Muscle layer of duodenum (tissue), 2 donors: ENCODE results near the gene SAP25.

Experiments
- H3K27ac ChIP-seq: one replicate; pipeline ENCODE4 v1.7.0; 2013; ENCODE audit warnings: mild to moderate bottlenecking, low read length
- H3K27me3 ChIP-seq: one replicate; pipeline ENCODE4 v1.7.0; 2013; ENCODE audit warnings: low read depth, mild to moderate bottlenecking, control low read depth, low read length
- H3K36me3 ChIP-seq, 2 donors: one replicate each; pipeline ENCODE4 v1.7.0; 2013; ENCODE audit warnings: low read length in 2 of 2, control low read depth in 1 of 2, mild to moderate bottlenecking in 1 of 2; ENCODE audit not compliant: insufficient read depth in 2 of 2, control insufficient read depth in 1 of 2
- H3K4me1 ChIP-seq, 2 donors: one replicate each; pipeline ENCODE4 v1.7.0; 2013; ENCODE audit warnings: low read length in 2 of 2, mild to moderate bottlenecking in 2 of 2, control low read depth in 1 of 2, moderate library complexity in 1 of 2; ENCODE audit not compliant: insufficient read depth in 2 of 2, control insufficient read depth in 1 of 2
- H3K4me3 ChIP-seq, 2 donors: one replicate each; pipeline ENCODE4 v1.7.0; 2013; ENCODE audit warnings: low read length in 2 of 2, low read depth in 1 of 2, mild to moderate bottlenecking in 1 of 2
- H3K9me3 ChIP-seq, 2 donors: one replicate each; pipeline ENCODE4 v1.7.0; 2013; ENCODE audit warnings: low read length in 2 of 2, control low read depth in 1 of 2, mild to moderate bottlenecking in 1 of 2; ENCODE audit not compliant: control insufficient read depth in 1 of 2
- donor health status: healthy.

Gene SAP25

GRCh38 chr7:100573691-100574361 is at the start of gene SAP25:
Gene SAP25, minus strand, starts transcription at chr7:100573900. Its CDS starts 158 bp downstream, at chr7:100573742.
- no peak within 1 kb of the TSS for H3K4me3 ChIP-seq
- H3K9me3 ChIP-seq, result no peaks in the 10 kb centered on the region
- H3K27ac ChIP-seq, result no peak within 1 kb of the TSS
- H3K36me3 ChIP-seq, result peaks cover 12 to 51% of the 10 kb centered on the region in 2 donors
- H3K27me3 ChIP-seq, result no peaks in the 10 kb centered on the region
- peaks cover 0 to 21% of the 10 kb centered on the region in 2 donors for H3K4me1 ChIP-seq

- H3K4me3 ChIP-seq, result no peak overlapping the region
- no peaks in the 10 kb centered on the region for H3K27me3 ChIP-seq
- peaks cover 0 to 2% of the 10 kb centered on the region in 2 donors for H3K36me3 ChIP-seq
- H3K9me3 ChIP-seq, result no peaks in the 10 kb centered on the region
- no peak overlapping the region for H3K27ac ChIP-seq
- H3K4me1 ChIP-seq, result peaks cover 0 to 3% of the 10 kb centered on the region in 2 donors
Measured at GRCh38 chr7:100621554-100621953, 47.9 kb upstream of the SAP25 start.

DNA sequence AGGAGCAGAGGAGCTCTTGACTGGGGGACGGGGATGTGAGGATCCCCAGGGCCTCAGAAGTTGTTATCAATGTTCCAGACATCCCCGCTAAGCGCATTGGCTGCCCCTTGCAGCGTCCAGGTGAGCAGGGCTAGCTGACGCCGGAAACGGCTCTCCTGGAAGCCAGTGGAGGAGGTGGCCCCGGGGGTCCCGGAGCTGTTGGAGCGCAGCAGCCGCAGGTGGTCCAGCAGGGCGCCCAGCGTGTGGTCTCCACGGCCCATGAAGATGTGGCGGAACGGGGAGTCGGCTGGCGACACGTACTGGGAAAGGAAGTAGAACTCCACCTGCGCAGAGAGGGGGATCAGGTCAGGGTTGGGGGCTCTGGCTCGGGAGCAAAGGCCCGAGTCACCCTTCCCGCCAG is 47.1 kb upstream of the SAP25 start:
- H3K27ac ChIP-seq, result no peak overlapping the region
- H3K36me3 ChIP-seq, result peaks cover 0 to 3% of the 10 kb centered on the region in 2 donors
- no peak overlapping the region for H3K4me3 ChIP-seq
- H3K9me3 ChIP-seq, result no peaks in the 10 kb centered on the region
- H3K27me3 ChIP-seq, result no peaks in the 10 kb centered on the region
- H3K4me1 ChIP-seq, result no peaks in the 10 kb centered on the region

- Histone ChIP-seq H3K27ac (no peak overlapping the region), H3K4me3 (no peak overlapping the region), H3K4me1 (no peaks in the 10 kb centered on the region), H3K9me3 (no peaks in the 10 kb centered on the region), H3K27me3 (no peaks in the 10 kb centered on the region), H3K36me3 (peaks cover 0 to 3% of the 10 kb centered on the region in 2 donors)
Measured at GRCh38 chr7:100620239-100620638, 46.5 kb upstream of the SAP25 start.

- Histone ChIP-seq H3K4me1 (peaks cover 0 to 13% of the 10 kb centered on the region in 2 donors), H3K36me3 (peaks cover 0 to 3% of the 10 kb centered on the region in 2 donors), H3K9me3 (no peaks in the 10 kb centered on the region), H3K27me3 (no peaks in the 10 kb centered on the region), H3K27ac (no peak overlapping the region), H3K4me3 (no peak overlapping the region)
Measured at GRCh38 chr7:100614308-100614861, 40.7 kb upstream of the SAP25 start.

DNA sequence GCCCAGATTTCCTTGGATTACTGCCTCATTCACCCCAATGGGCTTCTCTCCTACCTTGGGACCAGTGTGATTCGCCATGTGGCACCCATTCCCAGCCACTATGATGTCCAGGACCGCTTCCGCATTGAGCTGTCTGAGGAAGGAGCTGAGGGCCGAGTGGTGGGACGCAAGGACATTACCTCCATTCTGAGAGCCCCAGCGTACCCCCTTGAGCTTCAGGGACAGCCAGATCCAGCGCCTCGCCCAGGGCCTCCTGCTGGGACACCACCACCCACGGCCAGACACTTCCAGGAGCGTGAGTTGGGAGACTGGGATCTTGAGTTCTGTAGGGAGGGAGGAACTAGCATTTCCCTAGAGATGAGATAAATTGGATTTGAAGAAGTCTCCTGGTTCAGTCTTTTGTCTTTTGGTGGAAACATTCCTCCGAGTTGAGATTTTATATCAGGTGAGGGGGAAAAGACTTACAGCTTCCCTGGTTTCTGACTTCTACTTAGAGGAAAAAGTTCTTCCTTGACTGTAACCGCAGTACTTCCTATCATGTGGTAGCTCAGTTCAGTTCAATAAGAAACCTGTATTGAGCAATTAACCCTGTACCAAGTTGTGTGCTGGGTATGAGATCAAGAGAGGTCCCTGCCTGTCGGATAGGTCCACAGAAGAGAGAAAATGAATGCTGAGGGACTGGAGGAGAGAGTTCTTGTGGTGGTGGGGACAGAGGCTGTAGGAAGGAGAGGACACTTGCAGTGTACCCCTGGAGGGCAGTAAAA is 39.9 kb upstream of the SAP25 start:
- H3K4me1 ChIP-seq, result peaks cover 0 to 13% of the 10 kb centered on the region in 2 donors
- no peak overlapping the region for H3K27ac ChIP-seq
- H3K36me3 ChIP-seq, result peaks cover 0 to 3% of the 10 kb centered on the region in 2 donors
- peak overlapping the region; percentile 64 to 88 for H3K4me3 ChIP-seq
- H3K27me3 ChIP-seq, result no peaks in the 10 kb centered on the region
- no peaks in the 10 kb centered on the region for H3K9me3 ChIP-seq

DNA sequence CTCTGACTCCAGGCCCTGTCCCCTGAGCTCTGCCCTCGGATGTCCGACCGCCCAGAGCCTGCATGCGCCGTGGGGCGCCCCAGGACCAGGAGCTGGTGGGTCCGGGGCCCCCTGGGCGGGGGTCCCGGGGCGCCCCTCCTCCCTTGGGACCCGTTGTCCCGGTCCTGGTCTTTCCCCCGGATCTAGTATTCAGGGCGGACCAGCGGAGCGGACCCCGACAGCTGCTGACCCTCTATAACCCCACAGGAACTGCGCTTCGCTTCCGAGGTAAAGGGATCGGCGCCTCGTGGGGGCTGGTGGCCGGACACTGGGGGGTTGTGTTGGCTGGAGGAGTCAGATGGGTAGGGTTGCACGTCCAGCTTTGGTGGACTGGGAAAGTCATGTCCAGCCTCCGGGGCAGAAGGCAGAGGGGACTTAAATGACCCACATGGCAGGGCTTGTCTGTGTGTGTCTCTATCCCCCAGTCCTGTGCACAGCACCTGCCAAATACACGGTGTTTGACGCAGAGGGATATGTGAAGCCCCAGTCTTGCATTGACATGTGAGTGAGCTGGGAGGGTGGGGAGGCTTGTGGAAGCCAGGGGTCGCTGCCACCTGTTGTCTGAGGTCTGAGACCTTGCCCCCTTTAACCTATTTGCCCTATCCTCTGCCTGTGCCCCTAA is 39.2 kb upstream of the SAP25 start:
- Histone ChIP-seq H3K27ac (no peak overlapping the region), H3K9me3 (no peaks in the 10 kb centered on the region)

DNA sequence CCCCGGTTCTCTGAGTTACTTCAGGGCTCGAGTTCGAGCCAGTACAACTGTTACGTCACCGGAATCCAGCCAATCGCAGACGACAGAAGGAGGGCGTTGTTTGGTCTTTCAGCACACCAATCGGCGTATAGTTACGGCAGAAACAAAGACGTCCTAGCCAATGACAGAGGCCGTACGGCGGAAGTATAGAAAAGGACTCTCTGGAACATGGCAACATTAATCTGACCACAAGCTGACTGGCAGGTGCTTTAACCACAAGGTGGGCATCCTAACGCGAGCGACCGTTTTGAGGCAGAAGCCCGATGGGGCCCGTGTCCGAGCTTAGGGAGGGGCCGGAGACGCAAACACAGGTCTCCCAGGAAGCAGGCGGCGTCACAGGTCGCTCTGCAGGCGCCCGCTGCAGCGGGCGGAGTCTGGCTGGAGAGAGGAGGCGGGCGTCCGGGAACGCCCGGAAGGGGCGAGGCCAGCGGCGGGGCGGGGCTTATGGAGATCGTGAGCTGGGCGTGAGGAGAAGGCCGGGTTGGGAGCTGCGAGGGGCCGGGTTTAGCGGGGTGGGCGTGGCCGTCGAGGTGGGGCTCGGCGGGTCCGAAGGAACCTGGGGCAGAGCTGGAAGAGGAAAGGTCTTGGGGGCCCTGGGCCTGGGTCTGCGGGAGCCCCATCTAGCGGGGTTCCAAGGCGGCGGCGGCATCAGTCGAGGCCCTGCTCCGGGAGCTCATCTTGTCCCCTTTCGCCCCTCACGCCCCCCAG is 38.5 kb upstream of the SAP25 start, which contains the start of gene MOSPD3:
Gene MOSPD3 (plus strand): TSS at position 558 of the 747 bp plus-strand sequence. CDS start 252 bp downstream, outside the sequence.
- Histone ChIP-seq H3K27ac (peak within 1 kb of the TSS; percentile 94), H3K27me3 (no peaks in the 10 kb centered on the region), H3K36me3 (peaks cover 0 to 3% of the 10 kb centered on the region in 2 donors), H3K4me3 (peak within 1 kb of the TSS; percentile 64 to 88), H3K4me1 (peaks cover 0 to 13% of the 10 kb centered on the region in 2 donors), H3K9me3 (no peaks in the 10 kb centered on the region)

More for the DNA sequence above, 39.2 kb upstream of the SAP25 start:
- no peaks in the 10 kb centered on the region for H3K27me3 ChIP-seq
- H3K4me3 ChIP-seq, result peak overlapping the region; percentile 64 to 88
- H3K4me1 ChIP-seq, result peaks cover 0 to 13% of the 10 kb centered on the region in 2 donors
- H3K36me3 ChIP-seq, result peaks cover 0 to 3% of the 10 kb centered on the region in 2 donors

GRCh38 chr7:100609958-100610357 is 36.3 kb upstream of the SAP25 start:
- Histone ChIP-seq H3K4me1 (peaks cover 0 to 23% of the 10 kb centered on the region in 2 donors), H3K36me3 (no peaks in the 10 kb centered on the region), H3K9me3 (no peaks in the 10 kb centered on the region), H3K27me3 (no peaks in the 10 kb centered on the region), H3K4me3 (no peak overlapping the region), H3K27ac (no peak overlapping the region)

DNA sequence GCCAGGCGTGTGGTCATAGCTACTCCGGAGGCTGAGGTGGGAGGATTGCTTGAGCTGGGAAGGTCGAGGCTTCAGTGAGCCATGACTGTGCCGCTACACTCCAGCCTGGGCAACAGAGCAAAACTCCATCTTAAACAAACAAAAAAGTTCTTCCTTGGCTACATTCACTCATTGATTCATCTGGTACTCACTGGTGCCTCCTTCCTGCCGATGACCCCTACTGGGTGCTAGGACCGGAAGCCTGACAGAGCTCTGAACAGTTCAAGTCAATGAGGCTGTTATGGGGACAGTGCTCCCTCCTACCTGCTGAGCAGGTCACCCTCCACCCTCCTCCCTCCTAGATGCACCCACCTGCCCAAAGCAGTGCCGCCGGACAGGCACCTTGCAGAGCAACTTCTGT is 33.4 kb upstream of the SAP25 start:
- H3K4me1 ChIP-seq, result peaks cover 0 to 27% of the 10 kb centered on the region in 2 donors
- no peaks in the 10 kb centered on the region for H3K36me3 ChIP-seq
- no peak overlapping the region for H3K27ac ChIP-seq
- no peaks in the 10 kb centered on the region for H3K27me3 ChIP-seq
- H3K4me3 ChIP-seq, result no peak overlapping the region
- H3K9me3 ChIP-seq, result no peaks in the 10 kb centered on the region
